Left ventricle myocardium inferior (tissue), 1 donor: Measurements from ENCODE around the gene EXOC2. TPM values are rescaled to one million over a fixed set of nuclear protein-coding genes. Genes with fewer than 3 reads are reported as not detected.
"Not testable (repeated sequence)": the region's sequence is repeated elsewhere in the genome, so short reads cannot be mapped to it uniquely, and the experiment has no call there.

Source experiments
- DNase-seq: peaks from one replicate; pipeline ENCODE4 v3.0.0-alpha.2; 2020
- H3K27ac ChIP-seq: fragments of 200-600 bp; replicated peaks from 2 replicates; pipeline ENCODE4 v1.8.0; 2021
- H3K27me3 ChIP-seq: fragments of 200-600 bp; 2 replicates; pipeline ENCODE4 v1.8.0; 2021; ENCODE audit warnings: low read depth
- H3K36me3 ChIP-seq: fragments of 200-600 bp; 2 replicates; pipeline ENCODE4 v1.8.0; 2021
- H3K4me1 ChIP-seq: fragments of 200-600 bp; 2 replicates; pipeline ENCODE4 v1.8.0; 2021
- H3K4me3 ChIP-seq: fragments of 200-600 bp; 2 replicates; pipeline ENCODE4 v1.8.0; 2021; ENCODE audit warnings: mild to moderate bottlenecking, moderate library complexity
- H3K9me3 ChIP-seq: fragments of 200-600 bp; replicated peaks from 2 replicates; pipeline ENCODE4 v1.8.0; 2021
- intact Hi-C: fragments of 100-400 bp; cut with micrococcal nuclease; formaldehyde crosslinking; loops from one replicate; pipeline ENCODE4 v1.11.0; 2022
- total RNA-seq: library from RNA; stranded (reverse); fragmentation: NEBNext Ultra II Directional; extraction: Animal tissue kit (Norgen Biotek cat#: 25700); gene quantifications from one replicate; pipeline ENCODE4 v1.2.1, GENCODE V29; 2021
- TF ChIP-seq, protein P1 (sequence below): fragments of 200-600 bp; IDR thresholded peaks from 2 replicates; pipeline ENCODE4 v1.8.0; 2021; ENCODE audit warnings: antibody characterized with exemption, mild to moderate bottlenecking, borderline replicate concordance
- donor health status: DM: no; HTN: yes; CAD: no; lungs with severe emphysema.

EXOC2 gene
- total RNA-seq, 1 donor from 2014 or later: 15.6 TPM

DNA sequence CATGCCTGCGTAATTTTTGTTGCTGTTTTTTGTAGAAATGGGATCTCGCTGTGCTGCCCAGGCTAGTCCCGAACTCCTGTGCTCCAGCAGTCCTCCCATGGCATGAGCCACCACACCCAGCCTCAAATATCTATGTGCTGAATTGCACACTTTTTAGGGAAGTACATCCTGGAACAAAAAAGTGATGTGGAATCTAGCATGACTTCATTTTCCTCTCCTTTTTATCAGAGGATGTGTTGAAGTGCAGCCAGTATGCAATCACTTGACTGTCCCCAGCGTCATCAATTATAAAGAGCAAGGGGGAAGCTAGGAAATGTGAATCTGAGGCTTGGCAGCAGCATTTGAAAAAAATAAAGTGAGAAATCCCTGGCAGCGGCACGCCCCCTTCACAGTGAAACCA is 6.4 kb upstream of the EXOC2 start:
- peaks cover 5% of the 10 kb centered on the region for H3K4me1 ChIP-seq
- H3K4me3 ChIP-seq: no peak overlapping the region
- H3K9me3 ChIP-seq: no peaks in the 10 kb centered on the region
- TF ChIP-seq, protein P1, sequence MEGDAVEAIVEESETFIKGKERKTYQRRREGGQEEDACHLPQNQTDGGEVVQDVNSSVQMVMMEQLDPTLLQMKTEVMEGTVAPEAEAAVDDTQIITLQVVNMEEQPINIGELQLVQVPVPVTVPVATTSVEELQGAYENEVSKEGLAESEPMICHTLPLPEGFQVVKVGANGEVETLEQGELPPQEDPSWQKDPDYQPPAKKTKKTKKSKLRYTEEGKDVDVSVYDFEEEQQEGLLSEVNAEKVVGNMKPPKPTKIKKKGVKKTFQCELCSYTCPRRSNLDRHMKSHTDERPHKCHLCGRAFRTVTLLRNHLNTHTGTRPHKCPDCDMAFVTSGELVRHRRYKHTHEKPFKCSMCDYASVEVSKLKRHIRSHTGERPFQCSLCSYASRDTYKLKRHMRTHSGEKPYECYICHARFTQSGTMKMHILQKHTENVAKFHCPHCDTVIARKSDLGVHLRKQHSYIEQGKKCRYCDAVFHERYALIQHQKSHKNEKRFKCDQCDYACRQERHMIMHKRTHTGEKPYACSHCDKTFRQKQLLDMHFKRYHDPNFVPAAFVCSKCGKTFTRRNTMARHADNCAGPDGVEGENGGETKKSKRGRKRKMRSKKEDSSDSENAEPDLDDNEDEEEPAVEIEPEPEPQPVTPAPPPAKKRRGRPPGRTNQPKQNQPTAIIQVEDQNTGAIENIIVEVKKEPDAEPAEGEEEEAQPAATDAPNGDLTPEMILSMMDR: no peak
- no peaks in the 10 kb centered on the region for H3K27me3 ChIP-seq
- H3K36me3 ChIP-seq: no peaks in the 10 kb centered on the region
- no peak for DNase-seq
- no peak overlapping the region for H3K27ac ChIP-seq
- intact Hi-C loops: no loop called here

DNA sequence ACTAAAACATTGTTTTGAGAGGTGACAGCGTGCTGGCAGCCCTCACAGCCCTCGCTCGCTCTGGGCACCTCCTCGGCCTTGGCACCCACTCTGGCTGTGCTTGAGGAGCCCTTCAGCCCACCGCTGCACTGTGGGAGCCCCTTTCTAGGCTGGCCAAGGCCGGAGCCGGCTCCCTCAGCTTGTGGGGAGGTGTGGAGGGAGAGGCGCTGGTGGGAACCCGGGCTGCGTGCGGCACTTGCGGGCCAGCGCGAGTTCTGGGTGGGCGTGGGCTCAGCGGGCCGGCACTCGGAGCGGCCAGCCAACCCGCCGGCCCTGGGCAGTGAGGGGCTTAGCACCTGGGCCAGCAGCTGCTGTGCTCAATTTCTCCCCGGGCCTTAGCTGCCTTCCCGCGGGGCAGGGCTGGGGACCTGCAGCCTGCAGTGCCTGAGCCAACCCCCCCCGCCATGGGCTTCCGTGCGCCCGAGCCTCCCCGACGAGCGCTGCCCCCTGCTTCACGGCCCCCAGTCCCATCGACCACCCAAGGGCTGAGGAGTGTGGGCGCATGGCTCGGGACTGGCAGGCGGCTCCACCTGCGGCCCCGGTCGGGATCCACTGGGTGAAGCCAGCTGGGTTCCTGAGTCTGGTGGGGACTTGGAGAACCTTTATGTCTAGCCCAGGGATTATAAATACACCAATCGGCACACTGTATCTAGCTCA is 1.6 kb upstream of the EXOC2 start:
- H3K4me3 ChIP-seq, H3K27ac ChIP-seq, H3K36me3 ChIP-seq, H3K9me3 ChIP-seq, DNase-seq, intact Hi-C loops, H3K27me3 ChIP-seq: not testable (repeated sequence)
- peaks cover 37% of the 10 kb centered on the region for H3K4me1 ChIP-seq

DNA sequence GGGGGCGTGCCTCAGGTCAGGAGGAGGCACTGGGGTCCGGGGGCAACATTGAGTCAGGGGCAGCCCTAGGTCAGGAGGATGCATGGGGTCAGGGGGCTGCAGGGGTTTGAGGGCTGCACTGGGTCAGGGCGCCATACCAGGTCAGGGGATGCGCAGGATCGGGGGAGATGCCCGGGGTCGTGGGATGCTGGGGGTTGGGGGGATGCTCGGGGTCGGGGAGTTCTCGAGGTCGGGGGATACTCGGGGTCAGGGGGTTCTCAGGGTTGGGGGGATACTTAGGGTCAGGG is 727 bp upstream of the EXOC2 start:
- H3K36me3 ChIP-seq: peaks cover 3% of the 10 kb centered on the region
- no peak for DNase-seq
- intact Hi-C loops: no loop called here

DNA sequence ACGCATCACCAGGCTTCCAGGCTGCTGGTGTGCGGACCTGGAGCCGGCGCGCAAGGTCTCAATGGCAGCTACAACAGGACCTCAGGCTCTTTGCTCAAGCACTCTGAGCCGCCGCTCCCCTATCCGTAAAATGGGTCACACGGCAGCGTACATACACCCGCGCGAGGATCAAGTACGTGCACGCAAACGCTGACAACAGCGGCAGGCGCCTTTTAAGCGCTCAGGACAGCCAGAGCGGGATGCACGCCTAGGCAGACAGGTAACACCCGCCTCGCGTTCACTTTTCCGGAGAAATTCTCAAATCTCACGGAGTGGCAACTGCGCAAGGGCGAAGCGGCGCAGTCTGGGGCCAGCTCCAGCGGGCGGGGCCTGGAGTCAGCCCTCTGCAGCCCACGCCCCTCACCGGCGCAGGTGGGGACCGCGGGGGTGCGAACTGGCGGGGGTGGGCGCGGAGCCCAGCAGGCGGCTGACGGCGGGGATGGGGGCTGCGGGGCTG is 535 bp downstream of the EXOC2 start:
- H3K27me3 ChIP-seq: no peaks in the 10 kb centered on the region
- no peaks in the 10 kb centered on the region for H3K9me3 ChIP-seq
- peaks cover 11% of the 10 kb centered on the region for H3K36me3 ChIP-seq
- H3K27ac ChIP-seq: peak overlapping the region; percentile 93
- intact Hi-C loops: no loop called here
- peaks cover 32% of the 10 kb centered on the region for H3K4me1 ChIP-seq
- DNase-seq: peak; percentile 37
- TF ChIP-seq, protein P1: no peak
- peak overlapping the region; percentile 100 for H3K4me3 ChIP-seq

More for the DNA sequence above, 727 bp upstream of the EXOC2 start:
- Histone ChIP-seq H3K27me3 (no peaks in the 10 kb centered on the region), H3K4me1 (peaks cover 32% of the 10 kb centered on the region), H3K9me3 (no peaks in the 10 kb centered on the region), H3K27ac (no peak overlapping the region), H3K4me3 (peak overlapping the region; percentile 100)
- TF ChIP-seq, protein P1: no peak

DNA sequence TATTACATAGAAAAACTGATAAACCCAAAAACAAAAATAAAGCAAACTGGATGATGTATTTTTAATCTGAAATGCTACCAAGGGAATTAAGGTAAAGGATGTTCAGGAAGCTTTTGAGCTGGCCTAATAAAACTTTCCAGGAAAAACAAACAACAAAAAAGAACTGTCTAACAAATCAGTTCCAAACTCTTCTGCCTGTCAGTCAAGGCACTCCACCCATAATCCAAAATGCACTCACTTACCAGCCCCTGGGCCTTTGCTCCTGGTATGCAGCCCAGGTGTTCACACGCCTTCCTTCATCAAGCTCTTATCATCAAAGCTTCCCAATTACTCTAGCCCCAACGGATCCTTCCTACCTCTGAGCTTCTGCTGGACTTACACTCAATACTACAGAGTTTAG is 3.7 kb downstream of the EXOC2 start:
- H3K4me1 ChIP-seq: peaks cover 39% of the 10 kb centered on the region
- H3K4me3 ChIP-seq: no peak overlapping the region
- H3K36me3 ChIP-seq: peaks cover 11% of the 10 kb centered on the region
- no peaks in the 10 kb centered on the region for H3K9me3 ChIP-seq
- TF ChIP-seq, protein P1: no peak
- no peaks in the 10 kb centered on the region for H3K27me3 ChIP-seq
- intact Hi-C loops: no loop called here
- no peak overlapping the region for H3K27ac ChIP-seq
- no peak for DNase-seq

DNA sequence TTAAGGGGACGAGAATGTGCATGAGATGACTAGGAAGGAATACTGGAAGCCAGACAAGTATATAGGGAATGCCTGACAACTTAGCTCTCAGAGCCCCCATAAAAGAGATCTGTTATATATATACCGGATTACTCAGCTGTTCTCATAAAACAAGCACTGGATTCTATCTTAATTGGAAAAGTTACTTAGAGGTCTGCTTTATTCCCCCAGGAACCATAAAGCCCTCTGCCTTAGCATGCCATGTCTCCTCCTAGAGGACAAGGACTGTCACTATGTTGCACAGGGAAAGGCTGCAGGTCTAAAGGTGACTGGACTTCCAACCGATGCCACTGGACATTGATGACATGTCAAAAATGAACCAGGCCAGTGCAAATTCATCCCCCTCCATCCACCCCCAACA is 6.4 kb downstream of the EXOC2 start:
- DNase-seq: no peak
- Histone ChIP-seq H3K27me3 (no peaks in the 10 kb centered on the region), H3K9me3 (no peaks in the 10 kb centered on the region), H3K36me3 (peaks cover 11% of the 10 kb centered on the region), H3K4me1 (peaks cover 28% of the 10 kb centered on the region), H3K4me3 (no peak overlapping the region), H3K27ac (no peak overlapping the region)
- intact Hi-C loops: no loop called here
- TF ChIP-seq, protein P1: peak; percentile 39
